CD4-positive, alpha-beta T cell (primary cell): ENCODE data around the gene RAB17. TPM values are rescaled to one million over a fixed set of nuclear protein-coding genes. Genes with fewer than 3 reads are reported as not detected.

Experiments used
- ATAC-seq: fragments of 200-7000 bp; cut with Tn5 transposase; one replicate; pipeline ENCODE4 v1.10.0; 2022; ENCODE audit warnings: mild to moderate bottlenecking; ENCODE audit not compliant: poor library complexity
- CTCF ChIA-PET: fragments of 350-600 bp; sonication (Branson Sonifier 250); formaldehyde crosslinking; loops from one replicate; lab custom pipeline; 2021; ENCODE audit warnings: antibody characterized with exemption, inconsistent platforms; lab: Charles Lee
- POLR2A ChIA-PET: fragments of 350-600 bp; sonication (Branson Sonifier 250); formaldehyde crosslinking; loops from one replicate; lab custom pipeline; 2021; ENCODE audit warnings: antibody characterized with exemption, inconsistent platforms; lab: Charles Lee
- DNase-seq, 14 experiments: peaks; one replicate each; pipeline ENCODE4 v3.0.0-alpha.2; 2013 to 2020; ENCODE audit warnings: mixed read lengths in 2 of 14
- H3K27ac ChIP-seq, 2 donors: one replicate each; pipeline versions ENCODE4 v1.5.1 to v1.7.0; 2013; ENCODE audit warnings: low read length in 2 of 2, low read depth in 1 of 2, mild to moderate bottlenecking in 1 of 2
- H3K27me3 ChIP-seq, 2 experiments: 1 replicate in 1 of 2; 2 replicates in 1 of 2; pipeline versions ENCODE4 v1.6.1 to v1.7.0; 2013; ENCODE audit warnings: low read length in 2 of 2, control low read depth in 1 of 2, mild to moderate bottlenecking in 1 of 2, moderate library complexity in 1 of 2; ENCODE audit not compliant: insufficient read depth in 2 of 2, control insufficient read depth in 1 of 2
- H3K36me3 ChIP-seq: one replicate; pipeline ENCODE4 v1.6.1; 2013; ENCODE audit warnings: low read length, control low read depth; ENCODE audit not compliant: insufficient read depth
- H3K4me1 ChIP-seq: one replicate; pipeline ENCODE4 v1.6.1; 2013; ENCODE audit warnings: low read length, control low read depth; ENCODE audit not compliant: insufficient read depth
- H3K4me3 ChIP-seq: one replicate; pipeline ENCODE4 v1.5.1; 2013; ENCODE audit warnings: mild to moderate bottlenecking, low read length, moderate library complexity
- H3K9me3 ChIP-seq, 2 experiments: 1 replicate in 1 of 2; 2 replicates in 1 of 2; pipeline versions ENCODE4 v1.6.1 to v1.7.0; 2013; ENCODE audit warnings: low read length in 2 of 2, mild to moderate bottlenecking in 2 of 2, control low read depth in 1 of 2, moderate library complexity in 1 of 2; ENCODE audit not compliant: control insufficient read depth in 1 of 2, insufficient read depth in 1 of 2
- H3K27ac Mint-ChIP-seq: one replicate; pipeline ENCODE4 v1.8.0; 2020; ENCODE audit warnings: mixed read lengths
- H3K27me3 Mint-ChIP-seq: one replicate; pipeline ENCODE4 v1.8.0; 2021; ENCODE audit warnings: mixed read lengths
- H3K36me3 Mint-ChIP-seq: one replicate; pipeline ENCODE4 v1.8.0; 2021; ENCODE audit warnings: low read depth, mixed read lengths
- H3K4me1 Mint-ChIP-seq: one replicate; pipeline ENCODE4 v1.8.0; 2021; ENCODE audit warnings: low read depth, mixed read lengths
- H3K4me3 Mint-ChIP-seq: one replicate; pipeline ENCODE4 v1.8.0; 2020; ENCODE audit warnings: mild to moderate bottlenecking, mixed read lengths
- H3K9me3 Mint-ChIP-seq: one replicate; pipeline ENCODE4 v1.8.0; 2020; ENCODE audit warnings: mixed read lengths
- intact Hi-C, 2 experiments: fragments of 100-400 bp; cut with DNase I in 1 of 2; cut with micrococcal nuclease in 1 of 2; formaldehyde crosslinking; loops; one replicate each; pipeline versions ENCODE4 v1.15.1 to v1.9.0; 2023 to 2025; cut with DNase I, micrococcal nuclease
- total RNA-seq, 174 experiments: library from RNA in 2 of 174; stranded (reverse) in 2 of 174; gene quantifications; one replicate each; pipeline ENCODE4 v1.2.3 and lab custom pipeline; 2021 to 2026
- TF ChIP-seq, protein P1 (sequence below): fragments of 200-600 bp; IDR thresholded peaks from one replicate; pipeline ENCODE4 v1.8.0; 2022; ENCODE audit warnings: antibody characterized with exemption, mild to moderate bottlenecking

RAB17 gene
- total RNA-seq, 2 experiments from 2014 or later = not detected

DNA sequence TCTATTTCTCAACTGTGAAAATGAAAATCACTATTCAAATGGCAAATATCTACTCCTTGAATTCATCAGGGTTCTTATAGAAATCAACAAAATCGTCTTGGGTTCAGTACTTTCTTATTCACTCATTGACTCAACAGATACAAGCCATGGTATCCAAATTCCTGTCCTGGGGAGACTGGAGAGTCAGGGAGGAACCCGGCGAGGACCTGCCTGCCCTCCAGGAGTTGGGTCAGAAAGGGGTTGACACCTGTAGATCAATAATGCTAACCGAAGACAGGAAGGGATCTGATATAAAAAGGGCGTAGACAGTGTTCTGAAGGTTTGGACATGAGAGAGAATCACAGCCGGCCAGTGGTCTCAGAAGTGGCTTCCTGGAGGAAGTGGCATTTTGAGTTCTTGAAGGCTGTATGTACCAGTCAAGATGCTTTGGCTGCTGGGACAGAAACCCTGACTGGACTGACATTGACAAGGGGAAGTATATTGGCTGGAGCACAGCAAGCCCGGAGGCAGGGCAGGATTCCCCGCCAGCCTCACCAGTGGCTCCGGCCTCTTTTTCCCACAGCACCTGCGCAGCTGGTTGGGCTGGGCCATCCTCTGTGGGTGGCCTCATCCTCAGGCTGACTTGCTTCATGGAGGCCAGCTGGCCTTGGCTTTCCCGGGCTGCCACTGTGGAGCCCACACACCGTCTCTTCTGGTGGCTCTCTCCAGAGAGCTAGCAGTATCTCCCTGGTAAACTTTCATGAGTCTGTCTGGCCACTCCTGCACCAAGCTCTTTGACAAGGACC lies 39.9 kb upstream of the RAB17 start:
- intact Hi-C loops = no loop called here
- no peak overlapping the region for H3K27ac ChIP-seq
- H3K9me3 Mint-ChIP-seq = peaks cover 2% of the 10 kb centered on the region
- no peaks in the 10 kb centered on the region for H3K36me3 Mint-ChIP-seq
- peak overlapping the region; percentile 14 for H3K4me3 Mint-ChIP-seq
- DNase-seq (no peak), ATAC-seq (no peak)
- peaks cover 20% of the 10 kb centered on the region for H3K27me3 Mint-ChIP-seq
- peaks cover 7 to 12% of the 10 kb centered on the region in 2 experiments for H3K27me3 ChIP-seq
- H3K4me3 ChIP-seq = no peak overlapping the region
- no peaks in the 10 kb centered on the region for H3K9me3 ChIP-seq
- H3K4me1 ChIP-seq = peaks cover 20% of the 10 kb centered on the region
- TF ChIP-seq, protein P1, sequence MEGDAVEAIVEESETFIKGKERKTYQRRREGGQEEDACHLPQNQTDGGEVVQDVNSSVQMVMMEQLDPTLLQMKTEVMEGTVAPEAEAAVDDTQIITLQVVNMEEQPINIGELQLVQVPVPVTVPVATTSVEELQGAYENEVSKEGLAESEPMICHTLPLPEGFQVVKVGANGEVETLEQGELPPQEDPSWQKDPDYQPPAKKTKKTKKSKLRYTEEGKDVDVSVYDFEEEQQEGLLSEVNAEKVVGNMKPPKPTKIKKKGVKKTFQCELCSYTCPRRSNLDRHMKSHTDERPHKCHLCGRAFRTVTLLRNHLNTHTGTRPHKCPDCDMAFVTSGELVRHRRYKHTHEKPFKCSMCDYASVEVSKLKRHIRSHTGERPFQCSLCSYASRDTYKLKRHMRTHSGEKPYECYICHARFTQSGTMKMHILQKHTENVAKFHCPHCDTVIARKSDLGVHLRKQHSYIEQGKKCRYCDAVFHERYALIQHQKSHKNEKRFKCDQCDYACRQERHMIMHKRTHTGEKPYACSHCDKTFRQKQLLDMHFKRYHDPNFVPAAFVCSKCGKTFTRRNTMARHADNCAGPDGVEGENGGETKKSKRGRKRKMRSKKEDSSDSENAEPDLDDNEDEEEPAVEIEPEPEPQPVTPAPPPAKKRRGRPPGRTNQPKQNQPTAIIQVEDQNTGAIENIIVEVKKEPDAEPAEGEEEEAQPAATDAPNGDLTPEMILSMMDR = no peak
- H3K4me1 Mint-ChIP-seq = peaks cover 35% of the 10 kb centered on the region
- ChIA-PET POLR2A (interaction anchor here (0.7 kb wide), 1 partner anchor 30 kb away, joined by 3 read pairs; no protein-coding TSS in a partner anchor), CTCF (interaction anchor here (1.4 kb wide), 1 partner anchor 115 kb away, joined by 4 read pairs; no protein-coding TSS in a partner anchor)
- H3K36me3 ChIP-seq = no peaks in the 10 kb centered on the region
- H3K27ac Mint-ChIP-seq = no peak overlapping the region

DNA sequence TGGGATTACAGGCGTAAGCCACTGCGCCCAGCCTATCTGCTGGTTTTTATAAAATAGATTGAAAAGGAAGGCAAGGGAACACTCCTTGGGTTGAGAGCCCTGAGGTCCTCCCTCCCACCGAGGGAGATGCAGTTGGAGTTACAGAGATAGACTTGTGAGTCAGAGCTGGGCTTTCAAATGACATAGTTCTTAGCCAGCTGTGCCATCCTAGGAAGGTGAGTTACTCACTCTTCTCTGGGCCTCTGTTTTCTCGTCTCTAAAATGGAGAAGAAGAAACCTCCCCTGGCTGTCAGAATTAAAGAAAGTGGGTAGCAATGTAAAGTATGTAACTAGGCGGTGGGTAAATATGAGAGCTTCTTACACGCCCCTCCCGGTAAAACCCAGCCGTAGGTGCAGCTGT lies 39.2 kb upstream of the RAB17 start:
- TF ChIP-seq, protein P1 = no peak
- ATAC-seq (no peak), DNase-seq (no peak)
- CTCF ChIA-PET = interaction anchor here (1.4 kb wide), 1 partner anchor 115 kb away, joined by 4 read pairs; no protein-coding TSS in a partner anchor
- POLR2A ChIA-PET = interaction anchor here (0.7 to 0.8 kb wide), 2 partner anchors 29 to 44 kb away, joined by 3 to 4 read pairs; no protein-coding TSS in a partner anchor
- H3K27me3 ChIP-seq = peaks cover 7 to 12% of the 10 kb centered on the region in 2 experiments
- H3K27ac ChIP-seq = no peak overlapping the region
- no peaks in the 10 kb centered on the region for H3K36me3 ChIP-seq
- peaks cover 20% of the 10 kb centered on the region for H3K4me1 ChIP-seq
- Mint-ChIP-seq H3K27ac (no peak overlapping the region), H3K4me3 (peak overlapping the region; percentile 42), H3K36me3 (no peaks in the 10 kb centered on the region), H3K4me1 (peaks cover 39% of the 10 kb centered on the region), H3K27me3 (peaks cover 20% of the 10 kb centered on the region), H3K9me3 (peaks cover under 1% of the 10 kb centered on the region)
- intact Hi-C loops = loop anchor here in 1 of 2 experiments (5.0 kb wide), 1 partner anchor 33 kb away; no protein-coding TSS in a partner anchor
- H3K9me3 ChIP-seq = no peaks in the 10 kb centered on the region
- no peak overlapping the region for H3K4me3 ChIP-seq

- CTCF ChIA-PET = interaction anchor here (1.4 kb wide), 1 partner anchor 116 kb away, joined by 4 read pairs; no protein-coding TSS in a partner anchor
Observed at GRCh38 chr2:237629188-237629534, 38.6 kb upstream of the RAB17 start.

More at GRCh38 chr2:237629188-237629534, 38.6 kb upstream of the RAB17 start:
- no peaks in the 10 kb centered on the region for H3K9me3 Mint-ChIP-seq
- no peak for ATAC-seq
- intact Hi-C loops = loop anchor here in 1 of 2 experiments (5.0 kb wide), 1 partner anchor 33 kb away; no protein-coding TSS in a partner anchor
- Histone ChIP-seq H3K36me3 (no peaks in the 10 kb centered on the region), H3K4me1 (peaks cover 20% of the 10 kb centered on the region), H3K9me3 (no peaks in the 10 kb centered on the region), H3K4me3 (no peak overlapping the region), H3K27ac (no peak overlapping the region), H3K27me3 (peaks cover 7 to 12% of the 10 kb centered on the region in 2 experiments)
- peaks cover 39% of the 10 kb centered on the region for H3K4me1 Mint-ChIP-seq
- POLR2A ChIA-PET = interaction anchor here (0.8 kb wide), 1 partner anchor 45 kb away, joined by 4 read pairs; no protein-coding TSS in a partner anchor
- peaks cover 20% of the 10 kb centered on the region for H3K27me3 Mint-ChIP-seq
- TF ChIP-seq, protein P1 = no peak
- H3K27ac Mint-ChIP-seq = peak overlapping the region; percentile 78
- H3K36me3 Mint-ChIP-seq = no peaks in the 10 kb centered on the region
- no peak for DNase-seq
- H3K4me3 Mint-ChIP-seq = peak overlapping the region; percentile 93
